HepG2 (cell line): ENCODE results near the gene SEC63. TPM values are rescaled to one million over a fixed set of nuclear protein-coding genes. Genes with fewer than 3 reads are reported as not detected.
A peak's percentile ranks its signal among the peaks of the same experiment; 100 is the strongest.

Experiments used
- GATAD2A ChIP-seq: IDR thresholded peaks from 2 replicates; pipeline ENCODE4 v1.6.1; 2016
- GZF1 ChIP-seq: sonication (generic); formaldehyde crosslinking; IDR thresholded peaks from 2 replicates; pipeline ENCODE4 v1.5.1; 2020; ENCODE audit warnings: mild to moderate bottlenecking, missing genetic modification reagents
- MAZ ChIP-seq, 2 experiments: sonication (generic) in 1 of 2; formaldehyde crosslinking in 1 of 2; IDR thresholded peaks; 2 replicates each; pipeline versions ENCODE4 v1.5.0 to v1.6.1; 2012 to 2020; ENCODE audit warnings: low read depth in 2 of 2, mild to moderate bottlenecking in 2 of 2, borderline replicate concordance in 1 of 2, improper control_type of control experiment in 1 of 2, low read length in 1 of 2, missing genetic modification reagents in 1 of 2, moderate library complexity in 1 of 2
- RBAK ChIP-seq: sonication (generic); formaldehyde crosslinking; IDR thresholded peaks from 2 replicates; pipeline ENCODE4 v1.5.1; 2020; ENCODE audit warnings: mild to moderate bottlenecking, missing genetic modification reagents
- RXRA ChIP-seq: sonication (generic); formaldehyde crosslinking; IDR thresholded peaks from 2 replicates; pipeline ENCODE4 v1.5.1; 2020; ENCODE audit warnings: missing genetic modification reagents
- ZNF282 ChIP-seq: fragments of 450-650 bp; IDR thresholded peaks from 2 replicates; pipeline ENCODE4 v1.6.1; 2018; ENCODE audit not compliant: partially characterized antibody
- ZNF34 ChIP-seq: sonication (generic); formaldehyde crosslinking; IDR thresholded peaks from 2 replicates; pipeline ENCODE4 v1.4.0; 2020; ENCODE audit warnings: mild to moderate bottlenecking, missing genetic modification reagents, borderline replicate concordance
- ZNF501 ChIP-seq: sonication (generic); formaldehyde crosslinking; IDR thresholded peaks from 2 replicates; pipeline ENCODE4 v1.5.1; 2020; ENCODE audit warnings: mild to moderate bottlenecking, moderate library complexity, missing genetic modification reagents
- ZNF839 ChIP-seq: sonication (generic); formaldehyde crosslinking; IDR thresholded peaks from 2 replicates; pipeline ENCODE4 v1.4.0; 2020; ENCODE audit warnings: missing genetic modification reagents, mild to moderate bottlenecking, borderline replicate concordance
- ZSCAN20 ChIP-seq: sonication (generic); formaldehyde crosslinking; IDR thresholded peaks from 2 replicates; pipeline ENCODE4 v1.4.0; 2020; ENCODE audit warnings: missing genetic modification reagents, mild to moderate bottlenecking, borderline replicate concordance
- polyA plus RNA-seq, 8 experiments: library from polyadenylated mRNA; depleted of rRNA in 3 of 8; stranded (reverse) in 7 of 8; unstranded in 1 of 8; fragments of >200 nt; fragmentation: Illumina TruSeq in 4 of 8; extraction: Trizol in 4 of 8; gene quantifications; 2 replicates each; pipeline versions ENCODE4 v1.2.1 to v1.2.3, GENCODE V29; 2011 to 2016; ENCODE audit warnings: low read depth in 4 of 8, missing spikeins in 1 of 8, mixed read lengths in 1 of 8; ENCODE audit not compliant: insufficient read depth in 1 of 8
- total RNA-seq, 5 experiments: library from RNA; depleted of rRNA; stranded (reverse); fragments of >200 nt; fragmentation: Illumina TruSeq; extraction: Trizol; gene quantifications; 2 replicates each; pipeline ENCODE4 v1.2.3, GENCODE V29; 2016; ENCODE audit warnings: low read depth in 1 of 5
- TF ChIP-seq, protein P1 (sequence below): sonication (generic); formaldehyde crosslinking; IDR thresholded peaks from 2 replicates; pipeline ENCODE4 v1.8.1; 2023; ENCODE audit warnings: missing genetic modification reagents, inconsistent platforms, borderline replicate concordance
- TF ChIP-seq, protein P2 (sequence below): sonication (generic); formaldehyde crosslinking; IDR thresholded peaks from 2 replicates; pipeline ENCODE4 v1.4.0; 2020; ENCODE audit warnings: mild to moderate bottlenecking, missing genetic modification reagents
- TF ChIP-seq, protein P3 (sequence below): IDR thresholded peaks from 2 replicates; pipeline ENCODE4 v1.6.1; 2012; ENCODE audit warnings: low read depth, low read length, improper control_type of control experiment
- TF ChIP-seq, protein P4 (sequence below): IDR thresholded peaks from 2 replicates; pipeline ENCODE4 v1.6.1; 2018; ENCODE audit warnings: missing genetic modification reagents, mild to moderate bottlenecking, missing compliant biosample characterization
- TF ChIP-seq, protein P5 (sequence below): sonication (generic); formaldehyde crosslinking; conservative IDR thresholded peaks from 2 replicates; pipeline ENCODE4 v1.4.0; 2020; ENCODE audit warnings: missing genetic modification reagents
- TF ChIP-seq, protein P6 (sequence below): sonication (generic); formaldehyde crosslinking; IDR thresholded peaks from 2 replicates; pipeline ENCODE4 v1.4.0; 2020; ENCODE audit warnings: missing genetic modification reagents, borderline replicate concordance

SEC63 gene
- total and polyA plus RNA-seq, 2 of the 13 experiments (the other 11 are each of a cell fraction or from before 2014, with no cell fraction given), result 20.2 to 45.9 TPM

DNA sequence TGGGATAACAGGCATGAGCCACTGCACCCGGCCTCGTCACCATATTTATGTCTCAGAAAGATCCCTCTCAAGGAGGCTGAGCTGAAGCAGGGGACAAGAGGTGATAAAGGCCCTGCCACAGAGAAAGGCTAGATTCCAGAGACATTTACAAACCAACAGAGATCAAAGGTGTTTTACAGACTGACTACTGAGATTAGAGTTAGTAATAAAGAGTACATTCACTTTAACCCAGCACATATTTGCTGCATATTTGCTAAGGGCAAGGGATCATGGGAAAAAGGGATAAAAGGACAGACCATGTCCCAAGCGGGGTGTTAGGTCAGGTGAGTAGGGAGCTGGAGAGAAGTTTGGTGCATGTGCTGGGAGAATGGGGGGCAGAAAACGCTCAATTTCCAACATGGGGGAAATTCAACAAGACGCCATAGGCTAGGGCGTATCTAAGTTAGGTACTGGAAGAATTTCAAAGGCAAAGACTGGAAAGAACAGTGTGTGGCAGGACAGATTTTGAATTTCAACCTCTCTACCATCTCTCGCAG, 43.8 kb upstream of the SEC63 start (continued):
- TF ChIP-seq, protein P1, sequence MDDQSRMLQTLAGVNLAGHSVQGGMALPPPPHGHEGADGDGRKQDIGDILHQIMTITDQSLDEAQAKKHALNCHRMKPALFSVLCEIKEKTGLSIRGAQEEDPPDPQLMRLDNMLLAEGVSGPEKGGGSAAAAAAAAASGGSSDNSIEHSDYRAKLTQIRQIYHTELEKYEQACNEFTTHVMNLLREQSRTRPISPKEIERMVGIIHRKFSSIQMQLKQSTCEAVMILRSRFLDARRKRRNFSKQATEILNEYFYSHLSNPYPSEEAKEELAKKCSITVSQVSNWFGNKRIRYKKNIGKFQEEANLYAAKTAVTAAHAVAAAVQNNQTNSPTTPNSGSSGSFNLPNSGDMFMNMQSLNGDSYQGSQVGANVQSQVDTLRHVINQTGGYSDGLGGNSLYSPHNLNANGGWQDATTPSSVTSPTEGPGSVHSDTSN, result no peak
- TF ChIP-seq, protein P2, sequence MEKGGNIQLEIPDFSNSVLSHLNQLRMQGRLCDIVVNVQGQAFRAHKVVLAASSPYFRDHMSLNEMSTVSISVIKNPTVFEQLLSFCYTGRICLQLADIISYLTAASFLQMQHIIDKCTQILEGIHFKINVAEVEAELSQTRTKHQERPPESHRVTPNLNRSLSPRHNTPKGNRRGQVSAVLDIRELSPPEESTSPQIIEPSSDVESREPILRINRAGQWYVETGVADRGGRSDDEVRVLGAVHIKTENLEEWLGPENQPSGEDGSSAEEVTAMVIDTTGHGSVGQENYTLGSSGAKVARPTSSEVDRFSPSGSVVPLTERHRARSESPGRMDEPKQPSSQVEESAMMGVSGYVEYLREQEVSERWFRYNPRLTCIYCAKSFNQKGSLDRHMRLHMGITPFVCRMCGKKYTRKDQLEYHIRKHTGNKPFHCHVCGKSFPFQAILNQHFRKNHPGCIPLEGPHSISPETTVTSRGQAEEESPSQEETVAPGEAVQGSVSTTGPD, result no peak
- TF ChIP-seq ZNF34 (CRISPR knock-in tag) (no peak), RBAK (CRISPR knock-in tag) (no peak), ZNF282 (no peak), ZNF501 (no peak), MAZ (IDR thresholded peaks at IDR 0.05; ENCODE audit: borderline replicate concordance, low read depth, low read length) (no peak), MAZ (CRISPR knock-in tag; IDR thresholded peaks at IDR 0.05; ENCODE audit: low read depth) (peak; percentile 35; the same call in 1 of the 2 replicates), GATAD2A (CRISPR knock-in tag) (peak; percentile 86), ZSCAN20 (CRISPR knock-in tag) (no peak), GZF1 (CRISPR knock-in tag) (no peak), ZNF839 (CRISPR knock-in tag) (no peak), RXRA (CRISPR knock-in tag) (0 out of 2 replicates have a peak, but pooled peaks have one; percentile 41)
- TF ChIP-seq, protein P3, sequence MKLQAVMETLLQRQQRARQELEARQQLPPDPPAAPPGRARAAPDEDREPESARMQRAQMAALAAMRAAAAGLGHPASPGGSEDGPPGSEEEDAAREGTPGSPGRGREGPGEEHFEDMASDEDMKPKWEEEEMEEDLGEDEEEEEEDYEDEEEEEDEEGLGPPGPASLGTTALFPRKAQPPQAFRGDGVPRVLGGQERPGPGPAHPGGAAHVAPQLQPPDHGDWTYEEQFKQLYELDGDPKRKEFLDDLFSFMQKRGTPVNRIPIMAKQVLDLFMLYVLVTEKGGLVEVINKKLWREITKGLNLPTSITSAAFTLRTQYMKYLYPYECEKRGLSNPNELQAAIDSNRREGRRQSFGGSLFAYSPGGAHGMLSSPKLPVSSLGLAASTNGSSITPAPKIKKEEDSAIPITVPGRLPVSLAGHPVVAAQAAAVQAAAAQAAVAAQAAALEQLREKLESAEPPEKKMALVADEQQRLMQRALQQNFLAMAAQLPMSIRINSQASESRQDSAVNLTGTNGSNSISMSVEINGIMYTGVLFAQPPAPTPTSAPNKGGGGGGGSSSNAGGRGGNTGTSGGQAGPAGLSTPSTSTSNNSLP, result peak; percentile 69
- TF ChIP-seq, protein P4, sequence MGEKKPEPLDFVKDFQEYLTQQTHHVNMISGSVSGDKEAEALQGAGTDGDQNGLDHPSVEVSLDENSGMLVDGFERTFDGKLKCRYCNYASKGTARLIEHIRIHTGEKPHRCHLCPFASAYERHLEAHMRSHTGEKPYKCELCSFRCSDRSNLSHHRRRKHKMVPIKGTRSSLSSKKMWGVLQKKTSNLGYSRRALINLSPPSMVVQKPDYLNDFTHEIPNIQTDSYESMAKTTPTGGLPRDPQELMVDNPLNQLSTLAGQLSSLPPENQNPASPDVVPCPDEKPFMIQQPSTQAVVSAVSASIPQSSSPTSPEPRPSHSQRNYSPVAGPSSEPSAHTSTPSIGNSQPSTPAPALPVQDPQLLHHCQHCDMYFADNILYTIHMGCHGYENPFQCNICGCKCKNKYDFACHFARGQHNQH (CRISPR knock-in tag), result no peak
- TF ChIP-seq, protein P5, sequence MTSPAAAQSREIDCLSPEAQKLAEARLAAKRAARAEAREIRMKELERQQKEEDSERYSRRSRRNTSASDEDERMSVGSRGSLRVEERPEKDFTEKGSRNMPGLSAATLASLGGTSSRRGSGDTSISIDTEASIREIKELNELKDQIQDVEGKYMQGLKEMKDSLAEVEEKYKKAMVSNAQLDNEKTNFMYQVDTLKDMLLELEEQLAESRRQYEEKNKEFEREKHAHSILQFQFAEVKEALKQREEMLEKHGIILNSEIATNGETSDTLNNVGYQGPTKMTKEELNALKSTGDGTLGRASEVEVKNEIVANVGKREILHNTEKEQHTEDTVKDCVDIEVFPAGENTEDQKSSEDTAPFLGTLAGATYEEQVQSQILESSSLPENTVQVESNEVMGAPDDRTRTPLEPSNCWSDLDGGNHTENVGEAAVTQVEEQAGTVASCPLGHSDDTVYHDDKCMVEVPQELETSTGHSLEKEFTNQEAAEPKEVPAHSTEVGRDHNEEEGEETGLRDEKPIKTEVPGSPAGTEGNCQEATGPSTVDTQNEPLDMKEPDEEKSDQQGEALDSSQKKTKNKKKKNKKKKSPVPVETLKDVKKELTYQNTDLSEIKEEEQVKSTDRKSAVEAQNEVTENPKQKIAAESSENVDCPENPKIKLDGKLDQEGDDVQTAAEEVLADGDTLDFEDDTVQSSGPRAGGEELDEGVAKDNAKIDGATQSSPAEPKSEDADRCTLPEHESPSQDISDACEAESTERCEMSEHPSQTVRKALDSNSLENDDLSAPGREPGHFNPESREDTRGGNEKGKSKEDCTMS (CRISPR knock-in tag), result no peak
- TF ChIP-seq, protein P6, sequence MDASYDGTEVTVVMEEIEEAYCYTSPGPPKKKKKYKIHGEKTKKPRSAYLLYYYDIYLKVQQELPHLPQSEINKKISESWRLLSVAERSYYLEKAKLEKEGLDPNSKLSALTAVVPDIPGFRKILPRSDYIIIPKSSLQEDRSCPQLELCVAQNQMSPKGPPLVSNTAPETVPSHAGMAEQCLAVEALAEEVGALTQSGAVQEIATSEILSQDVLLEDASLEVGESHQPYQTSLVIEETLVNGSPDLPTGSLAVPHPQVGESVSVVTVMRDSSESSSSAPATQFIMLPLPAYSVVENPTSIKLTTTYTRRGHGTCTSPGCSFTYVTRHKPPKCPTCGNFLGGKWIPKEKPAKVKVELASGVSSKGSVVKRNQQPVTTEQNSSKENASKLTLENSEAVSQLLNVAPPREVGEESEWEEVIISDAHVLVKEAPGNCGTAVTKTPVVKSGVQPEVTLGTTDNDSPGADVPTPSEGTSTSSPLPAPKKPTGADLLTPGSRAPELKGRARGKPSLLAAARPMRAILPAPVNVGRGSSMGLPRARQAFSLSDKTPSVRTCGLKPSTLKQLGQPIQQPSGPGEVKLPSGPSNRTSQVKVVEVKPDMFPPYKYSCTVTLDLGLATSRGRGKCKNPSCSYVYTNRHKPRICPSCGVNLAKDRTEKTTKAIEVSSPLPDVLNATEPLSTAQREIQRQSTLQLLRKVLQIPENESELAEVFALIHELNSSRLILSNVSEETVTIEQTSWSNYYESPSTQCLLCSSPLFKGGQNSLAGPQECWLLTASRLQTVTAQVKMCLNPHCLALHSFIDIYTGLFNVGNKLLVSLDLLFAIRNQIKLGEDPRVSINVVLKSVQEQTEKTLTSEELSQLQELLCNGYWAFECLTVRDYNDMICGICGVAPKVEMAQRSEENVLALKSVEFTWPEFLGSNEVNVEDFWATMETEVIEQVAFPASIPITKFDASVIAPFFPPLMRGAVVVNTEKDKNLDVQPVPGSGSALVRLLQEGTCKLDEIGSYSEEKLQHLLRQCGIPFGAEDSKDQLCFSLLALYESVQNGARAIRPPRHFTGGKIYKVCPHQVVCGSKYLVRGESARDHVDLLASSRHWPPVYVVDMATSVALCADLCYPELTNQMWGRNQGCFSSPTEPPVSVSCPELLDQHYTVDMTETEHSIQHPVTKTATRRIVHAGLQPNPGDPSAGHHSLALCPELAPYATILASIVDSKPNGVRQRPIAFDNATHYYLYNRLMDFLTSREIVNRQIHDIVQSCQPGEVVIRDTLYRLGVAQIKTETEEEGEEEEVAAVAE, result no peak
